ENCODE results near the gene RAB39B. TPM values are rescaled to one million over a fixed set of nuclear protein-coding genes. Genes with fewer than 3 reads are reported as not detected.

The RAB39B gene
- total RNA-seq, 2 donors from 2014 or later, result 0.14 to 0.78 TPM

DNA sequence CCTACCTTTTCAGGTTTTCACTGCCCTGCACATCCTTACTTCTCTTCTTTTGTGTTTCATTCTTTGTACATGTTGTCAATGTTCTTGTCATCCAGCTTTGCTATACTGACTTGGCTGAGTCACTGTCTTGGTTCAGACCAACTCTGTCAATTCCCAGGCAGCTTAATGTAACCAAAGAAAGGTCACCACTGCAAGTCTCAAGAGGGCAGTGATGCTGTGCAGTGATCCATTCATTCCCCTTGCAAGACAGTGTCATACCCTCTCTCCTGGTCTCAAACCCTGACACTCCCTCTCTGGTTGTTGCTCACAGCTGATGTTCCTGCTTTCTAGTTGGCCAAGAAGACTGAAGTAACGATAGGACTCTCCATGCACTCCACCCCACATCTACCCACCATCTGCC lies 17.5 kb downstream of the RAB39B start:
- Histone ChIP-seq H3K36me3 (no peaks in the 10 kb centered on the region), H3K27ac (no peak overlapping the region), H3K27me3 (replicated peaks; ENCODE audit: insufficient read depth) (no peaks in the 10 kb centered on the region), H3K4me1 (ENCODE audit: control insufficient read depth in 1 of 2, low read depth in 2 of 2) (no peaks in the 10 kb centered on the region), H3K9me3 (no peaks in the 10 kb centered on the region), H3K4me3 (no peak overlapping the region)
- no peak for ATAC-seq (ENCODE audit: insufficient number of reproducible peaks, low FRiP score, low read depth)
- DNase-seq (ENCODE audit: low spot score), result no peak
- no peak for TF ChIP-seq CTCF (IDR thresholded peaks at IDR 0.05)

DNA sequence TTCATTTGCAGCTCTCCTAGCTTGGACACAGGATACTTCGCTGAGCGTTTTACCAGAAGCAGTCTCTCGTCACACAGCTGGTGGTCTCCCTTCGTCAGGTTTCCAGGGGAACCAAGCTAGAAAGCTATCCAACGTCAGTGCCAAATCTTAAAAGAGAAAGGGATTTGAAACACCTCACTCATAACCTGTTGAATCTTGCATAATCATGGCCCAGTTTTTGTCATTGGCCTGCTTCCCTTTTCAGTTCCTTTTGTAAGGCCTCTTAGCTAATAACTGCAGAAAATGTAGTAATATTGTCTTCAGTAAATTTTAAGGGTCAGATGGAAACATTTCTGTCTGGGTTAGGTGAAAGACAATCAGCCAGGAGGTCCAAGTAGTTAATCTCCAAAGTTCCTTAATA lies 22.0 kb downstream of the RAB39B start:
- Histone ChIP-seq H3K4me1 (ENCODE audit: control insufficient read depth in 1 of 2, low read depth in 2 of 2) (no peaks in the 10 kb centered on the region), H3K4me3 (no peak overlapping the region), H3K36me3 (peaks cover 6% of the 10 kb centered on the region), H3K27me3 (replicated peaks; ENCODE audit: insufficient read depth) (no peaks in the 10 kb centered on the region), H3K27ac (no peak overlapping the region), H3K9me3 (no peaks in the 10 kb centered on the region)
- no peak for DNase-seq (ENCODE audit: low spot score)
- TF ChIP-seq CTCF (IDR thresholded peaks at IDR 0.05), result no peak
- ATAC-seq (ENCODE audit: insufficient number of reproducible peaks, low FRiP score, low read depth), result no peak

DNA sequence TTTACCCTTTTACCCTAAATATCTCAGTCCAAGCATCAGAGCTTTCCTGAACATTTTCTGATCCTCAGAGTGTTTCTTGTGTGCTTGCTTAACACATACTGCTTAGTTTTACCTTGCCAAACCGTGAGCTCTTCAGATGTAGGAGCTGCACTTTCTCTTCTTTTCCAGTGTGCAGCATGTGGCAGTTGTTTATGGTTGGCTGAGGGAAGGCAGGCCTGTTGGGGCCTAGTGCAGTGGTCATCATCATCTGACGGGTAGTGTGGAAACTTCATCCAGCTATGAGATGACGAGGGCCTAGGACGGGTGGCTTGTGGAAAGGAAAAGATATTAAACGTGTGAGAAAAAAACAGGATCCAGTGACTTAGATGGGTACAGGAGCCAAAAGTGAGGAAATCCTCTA lies 26.6 kb downstream of the RAB39B start:
- Histone ChIP-seq H3K4me3 (no peak overlapping the region), H3K27me3 (replicated peaks; ENCODE audit: insufficient read depth) (no peaks in the 10 kb centered on the region), H3K36me3 (peaks cover 6% of the 10 kb centered on the region), H3K27ac (no peak overlapping the region), H3K4me1 (ENCODE audit: control insufficient read depth in 1 of 2, low read depth in 2 of 2) (no peaks in the 10 kb centered on the region), H3K9me3 (no peaks in the 10 kb centered on the region)
- DNase-seq (ENCODE audit: low spot score) (no peak), ATAC-seq (ENCODE audit: insufficient number of reproducible peaks, low FRiP score, low read depth) (no peak)
- no peak for TF ChIP-seq CTCF (IDR thresholded peaks at IDR 0.05)

- no peak for ATAC-seq (ENCODE audit: insufficient number of reproducible peaks, low FRiP score, low read depth)
- H3K27ac ChIP-seq, result no peak overlapping the region
Observed at GRCh38 chrX:155235891-155236290, 28.4 kb downstream of the RAB39B start.

GRCh38 chrX:155231163-155231562 lies 33.1 kb downstream of the RAB39B start:
- no peak for TF ChIP-seq CTCF (IDR thresholded peaks at IDR 0.05)
- Histone ChIP-seq H3K9me3 (no peaks in the 10 kb centered on the region), H3K4me1 (ENCODE audit: control insufficient read depth in 1 of 2, low read depth in 2 of 2) (no peaks in the 10 kb centered on the region), H3K4me3 (no peak overlapping the region), H3K27me3 (replicated peaks; ENCODE audit: insufficient read depth) (no peaks in the 10 kb centered on the region), H3K27ac (no peak overlapping the region), H3K36me3 (no peaks in the 10 kb centered on the region)
- DNase-seq (ENCODE audit: low spot score) (no peak), ATAC-seq (ENCODE audit: insufficient number of reproducible peaks, low FRiP score, low read depth) (no peak)

More at GRCh38 chrX:155235891-155236290, 28.4 kb downstream of the RAB39B start:
- H3K36me3 ChIP-seq, result peaks cover 6% of the 10 kb centered on the region
- H3K4me1 ChIP-seq (ENCODE audit: control insufficient read depth in 1 of 2, low read depth in 2 of 2), result no peaks in the 10 kb centered on the region
- H3K27me3 ChIP-seq (replicated peaks; ENCODE audit: insufficient read depth), result no peaks in the 10 kb centered on the region
- H3K4me3 ChIP-seq, result no peak overlapping the region
- no peak for DNase-seq (ENCODE audit: low spot score)
- no peaks in the 10 kb centered on the region for H3K9me3 ChIP-seq
- no peak for TF ChIP-seq CTCF (IDR thresholded peaks at IDR 0.05)

Data from thoracic aorta (tissue), 2 donors.